GM23338 (cell line): Measurements from ENCODE around the gene ITPRID2.

Source experiments
- CTCF ChIP-seq, 2 experiments: fragments of 200-600 bp in 1 of 2; sonication (generic) in 1 of 2; conservative IDR thresholded peaks; 2 replicates each; pipeline versions ENCODE4 v1.5.1 to v1.6.1; 2016 to 2017; ENCODE audit warnings: antibody characterized with exemption in 2 of 2, low read depth in 2 of 2, mild to moderate bottlenecking in 2 of 2, moderate library complexity in 1 of 2
- EZH2 ChIP-seq: fragments of 200-600 bp; sonication (generic); IDR thresholded peaks from one replicate; pipeline ENCODE4 v1.8.0; 2017; ENCODE audit warnings: antibody characterized with exemption, mild to moderate bottlenecking, low read depth; ENCODE audit not compliant: unreplicated experiment
- STAT1 ChIP-seq: IDR thresholded peaks from one replicate; pipeline ENCODE4 v1.6.1; 2016; ENCODE audit warnings: antibody characterized with exemption; ENCODE audit not compliant: unreplicated experiment
- TF ChIP-seq, protein P1 (sequence below): IDR thresholded peaks from one replicate; pipeline ENCODE4 v1.6.1; 2018; ENCODE audit warnings: antibody characterized with exemption; ENCODE audit not compliant: unreplicated experiment

DNA sequence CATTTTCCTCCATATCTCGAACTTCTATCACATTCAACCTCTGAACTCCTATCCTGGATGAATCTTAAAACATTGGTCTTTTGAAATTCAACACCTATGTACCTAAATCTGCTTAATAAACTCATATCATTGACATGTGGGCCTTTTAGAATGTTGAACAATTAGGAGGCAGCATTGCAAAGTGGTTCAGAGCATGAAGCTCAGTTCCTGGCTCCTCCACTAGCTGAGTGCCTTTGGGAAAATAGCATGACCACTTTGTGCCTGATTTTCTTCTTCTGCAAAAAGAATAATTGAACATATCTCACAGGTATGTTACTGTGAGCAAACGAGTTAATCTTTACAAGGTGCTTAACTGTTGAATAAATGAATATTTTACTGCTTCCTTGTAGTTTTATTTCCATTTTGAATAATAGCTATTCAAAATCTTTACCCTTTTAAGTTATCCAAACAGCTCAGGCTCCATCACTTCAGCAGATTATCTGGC, 14.3 kb upstream of the ITPRID2 start:
- TF ChIP-seq CTCF (conservative IDR thresholded peaks at IDR 0.05; ENCODE audit: low read depth in 2 of 2) (no peak), STAT1 (no peak), EZH2 (no peak)
- TF ChIP-seq, protein P1, sequence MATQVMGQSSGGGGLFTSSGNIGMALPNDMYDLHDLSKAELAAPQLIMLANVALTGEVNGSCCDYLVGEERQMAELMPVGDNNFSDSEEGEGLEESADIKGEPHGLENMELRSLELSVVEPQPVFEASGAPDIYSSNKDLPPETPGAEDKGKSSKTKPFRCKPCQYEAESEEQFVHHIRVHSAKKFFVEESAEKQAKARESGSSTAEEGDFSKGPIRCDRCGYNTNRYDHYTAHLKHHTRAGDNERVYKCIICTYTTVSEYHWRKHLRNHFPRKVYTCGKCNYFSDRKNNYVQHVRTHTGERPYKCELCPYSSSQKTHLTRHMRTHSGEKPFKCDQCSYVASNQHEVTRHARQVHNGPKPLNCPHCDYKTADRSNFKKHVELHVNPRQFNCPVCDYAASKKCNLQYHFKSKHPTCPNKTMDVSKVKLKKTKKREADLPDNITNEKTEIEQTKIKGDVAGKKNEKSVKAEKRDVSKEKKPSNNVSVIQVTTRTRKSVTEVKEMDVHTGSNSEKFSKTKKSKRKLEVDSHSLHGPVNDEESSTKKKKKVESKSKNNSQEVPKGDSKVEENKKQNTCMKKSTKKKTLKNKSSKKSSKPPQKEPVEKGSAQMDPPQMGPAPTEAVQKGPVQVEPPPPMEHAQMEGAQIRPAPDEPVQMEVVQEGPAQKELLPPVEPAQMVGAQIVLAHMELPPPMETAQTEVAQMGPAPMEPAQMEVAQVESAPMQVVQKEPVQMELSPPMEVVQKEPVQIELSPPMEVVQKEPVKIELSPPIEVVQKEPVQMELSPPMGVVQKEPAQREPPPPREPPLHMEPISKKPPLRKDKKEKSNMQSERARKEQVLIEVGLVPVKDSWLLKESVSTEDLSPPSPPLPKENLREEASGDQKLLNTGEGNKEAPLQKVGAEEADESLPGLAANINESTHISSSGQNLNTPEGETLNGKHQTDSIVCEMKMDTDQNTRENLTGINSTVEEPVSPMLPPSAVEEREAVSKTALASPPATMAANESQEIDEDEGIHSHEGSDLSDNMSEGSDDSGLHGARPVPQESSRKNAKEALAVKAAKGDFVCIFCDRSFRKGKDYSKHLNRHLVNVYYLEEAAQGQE = no peak
